ENCODE data around the gene SYNPO2. TPM values are rescaled to one million over a fixed set of nuclear protein-coding genes. Genes with fewer than 3 reads are reported as not detected.

The SYNPO2 gene
- polyA plus RNA-seq, 1 experiment: 5.1 TPM

- Histone ChIP-seq H3K27me3 (ENCODE audit: control insufficient read depth, insufficient read depth, low read length) (no peaks in the 10 kb centered on the region), H3K27ac (ENCODE audit: low read depth, low read length) (no peak overlapping the region), H3K4me3 (ENCODE audit: low read depth, low read length) (peak overlapping the region; percentile 56), H3K9me3 (ENCODE audit: control insufficient read depth, insufficient read depth, low read length) (no peaks in the 10 kb centered on the region)
- ChIA-PET POLR2A (no interaction called here), CTCF (interaction anchor here (3.4 kb wide), 1 partner anchor 14 kb away, joined by 12 read pairs; no protein-coding TSS in a partner anchor)
- TF ChIP-seq CTCF (IDR thresholded peaks at IDR 0.05; ENCODE audit: low read depth, low read length): no peak
- DNase-seq (ENCODE audit: low read depth, low spot score): no peak
These were observed 38.0 kb upstream of the SYNPO2 start for GRCh38 chr4:118850488-118851173.

- Histone ChIP-seq H3K4me3 (ENCODE audit: low read depth, low read length) (no peak overlapping the region), H3K9me3 (ENCODE audit: control insufficient read depth, insufficient read depth, low read length) (no peaks in the 10 kb centered on the region), H3K27me3 (ENCODE audit: control insufficient read depth, insufficient read depth, low read length) (no peaks in the 10 kb centered on the region), H3K27ac (ENCODE audit: low read depth, low read length) (no peak overlapping the region)
- no peak for DNase-seq (ENCODE audit: low read depth, low spot score)
- ChIA-PET CTCF (no interaction called here), POLR2A (no interaction called here)
- no peak for TF ChIP-seq CTCF (IDR thresholded peaks at IDR 0.05; ENCODE audit: low read depth, low read length)
These were observed 30.9 kb upstream of the SYNPO2 start for GRCh38 chr4:118857760-118858159.

GRCh38 chr4:118858779-118859178, 29.9 kb upstream of the SYNPO2 start:
- no peaks in the 10 kb centered on the region for H3K9me3 ChIP-seq (ENCODE audit: control insufficient read depth, insufficient read depth, low read length)
- POLR2A ChIA-PET: no interaction called here
- DNase-seq (ENCODE audit: low read depth, low spot score): no peak
- peaks cover 2% of the 10 kb centered on the region for H3K27me3 ChIP-seq (ENCODE audit: control insufficient read depth, insufficient read depth, low read length)
- H3K4me3 ChIP-seq (ENCODE audit: low read depth, low read length): no peak overlapping the region
- no peak for TF ChIP-seq CTCF (IDR thresholded peaks at IDR 0.05; ENCODE audit: low read depth, low read length)
- CTCF ChIA-PET: interaction anchor here (0.6 kb wide), 1 partner anchor 79 kb away, joined by 3 read pairs; no protein-coding TSS in a partner anchor
- no peak overlapping the region for H3K27ac ChIP-seq (ENCODE audit: low read depth, low read length)

- no peak overlapping the region for H3K27ac ChIP-seq (ENCODE audit: low read depth, low read length)
- no peak for DNase-seq (ENCODE audit: low read depth, low spot score)
- POLR2A ChIA-PET: interaction anchor here (0.6 kb wide), 1 partner anchor 10 kb away, joined by 3 read pairs; no protein-coding TSS in a partner anchor
- no peak overlapping the region for H3K4me3 ChIP-seq (ENCODE audit: low read depth, low read length)
- H3K9me3 ChIP-seq (ENCODE audit: control insufficient read depth, insufficient read depth, low read length): no peaks in the 10 kb centered on the region
- peak; percentile 69 for TF ChIP-seq CTCF (IDR thresholded peaks at IDR 0.05; ENCODE audit: low read depth, low read length)
- peaks cover 2% of the 10 kb centered on the region for H3K27me3 ChIP-seq (ENCODE audit: control insufficient read depth, insufficient read depth, low read length)
- CTCF ChIA-PET: interaction anchor here (0.6 to 2.6 kb wide), 13 partner anchors 8 to 240 kb away, joined by 3 to 12 read pairs (median 4); no protein-coding TSS in a partner anchor
These were observed 23.5 kb upstream of the SYNPO2 start for GRCh38 chr4:118865091-118865708.

GRCh38 chr4:118866442-118866841, 22.2 kb upstream of the SYNPO2 start:
- DNase-seq (ENCODE audit: low read depth, low spot score): no peak
- no peak for TF ChIP-seq CTCF (IDR thresholded peaks at IDR 0.05; ENCODE audit: low read depth, low read length)
- ChIA-PET POLR2A (no interaction called here), CTCF (interaction anchor here (0.7 to 2.6 kb wide), 5 partner anchors 15 to 95 kb away, joined by 3 to 12 read pairs (median 4); partner anchors contain the start of gene SYNPO2)
- Histone ChIP-seq H3K4me3 (ENCODE audit: low read depth, low read length) (no peak overlapping the region), H3K27ac (ENCODE audit: low read depth, low read length) (no peak overlapping the region), H3K27me3 (ENCODE audit: control insufficient read depth, insufficient read depth, low read length) (peaks cover 2% of the 10 kb centered on the region), H3K9me3 (ENCODE audit: control insufficient read depth, insufficient read depth, low read length) (no peaks in the 10 kb centered on the region)

All from AG04450 (cell line).